ENCODE data around the gene DNM1. TPM values are rescaled to one million over a fixed set of nuclear protein-coding genes. Genes with fewer than 3 reads are reported as not detected.

Gene DNM1
- total and polyA plus RNA-seq, 10 of the 15 experiments (the other 5 are each of a cell fraction or from before 2014, with no cell fraction given), result 0.06 to 0.67 (median 0.19) TPM; not detected in 3

GRCh38 chr9:128208386-128208785 lies 5.2 kb downstream of the DNM1 start:
- Histone ChIP-seq H3K36me3 (ENCODE audit: control insufficient read depth in 2 of 2, insufficient read depth in 2 of 2, low read length in 1 of 2) (no peaks in the 10 kb centered on the region), H3K27ac (ENCODE audit: control insufficient read depth, insufficient read depth) (no peak overlapping the region), H3K9ac (ENCODE audit: control insufficient read depth, insufficient read depth, low read length) (no peak overlapping the region), H3K4me1 (ENCODE audit: control insufficient read depth, insufficient read depth, low read length) (peaks cover 7% of the 10 kb centered on the region; the same call in 1 of the 2 replicates), H3K79me2 (ENCODE audit: control insufficient read depth, insufficient read depth, low read length) (no peaks in the 10 kb centered on the region), H3K9me3 (replicated peaks; ENCODE audit: control insufficient read depth, insufficient read depth, low read length) (no peaks in the 10 kb centered on the region), H3K4me3 (no peak overlapping the region), H3K27me3 (replicated peaks in 1 of 2; ENCODE audit: control insufficient read depth in 2 of 2, insufficient read depth in 2 of 2, low read length in 1 of 2) (peaks cover 11 to 14% of the 10 kb centered on the region in 2 experiments; a peak in 3 of 4 replicates), H2AFZ (ENCODE audit: control insufficient read depth, low read depth, low read length) (no peak overlapping the region), H3K4me2 (ENCODE audit: control insufficient read depth, insufficient read depth) (no peak overlapping the region), H4K20me1 (ENCODE audit: control insufficient read depth, insufficient read depth) (no peaks in the 10 kb centered on the region)
- no TSS peak for BruUV-seq (replicated peaks)
- no peak for TF ChIP-seq NRF1 (conservative IDR thresholded peaks at IDR 0.05; ENCODE audit: low read depth, low read length)
- TF ChIP-seq MLLT1 (IDR thresholded peaks at IDR 0.05), result no peak
- TF ChIP-seq ZSCAN29 (IDR thresholded peaks at IDR 0.05), result no peak
- TF ChIP-seq ELK1 (IDR thresholded peaks at IDR 0.05; ENCODE audit: low read depth, low read length), result no peak
- no peak for TF ChIP-seq HDAC2 (IDR thresholded peaks at IDR 0.05)
- TF ChIP-seq NR2C2 (IDR thresholded peaks at IDR 0.05; ENCODE audit: borderline replicate concordance, control insufficient read depth, insufficient read length, low read depth), result no peak
- no peak for TF ChIP-seq STAT3 (IDR thresholded peaks at IDR 0.05; ENCODE audit: low read depth, low read length)
- no peak for TF ChIP-seq NKRF (conservative IDR thresholded peaks at IDR 0.05)
- TF ChIP-seq ZNF207 (IDR thresholded peaks at IDR 0.05; ENCODE audit: borderline replicate concordance), result no peak
- TF ChIP-seq NFIC (IDR thresholded peaks at IDR 0.05; ENCODE audit: low read depth, low read length), result no peak
- TF ChIP-seq BCL3 (IDR thresholded peaks at IDR 0.05; ENCODE audit: borderline replicate concordance, insufficient read depth, low read depth, low read length, poor library complexity, severe bottlenecking), result no peak
- no peak for TF ChIP-seq REST (IDR thresholded peaks at IDR 0.05; ENCODE audit: low read depth, low read length)
- no peak for TF ChIP-seq HDAC6 (IDR thresholded peaks at IDR 0.05; ENCODE audit: unreplicated experiment)
- TF ChIP-seq ASH2L (IDR thresholded peaks at IDR 0.05; ENCODE audit: borderline replicate concordance, low read depth), result no peak
- TF ChIP-seq SREBF1 (IDR thresholded peaks at IDR 0.05; ENCODE audit: low read length), result no peak
- TF ChIP-seq YY1 (IDR thresholded peaks at IDR 0.05; ENCODE audit: low read depth, low read length), result no peak
- in situ Hi-C loops (cut with MboI), result no loop called here
- FAIRE-seq, result no peak
- 48% methylated on average over 7 of the region's 7 CpGs for WGBS (ENCODE audit: insufficient coverage, insufficient replicate concordance, low lambda C conversion rate, missing lambda C conversion rate)
- no peak for ATAC-seq
- RAD21 ChIA-PET (ENCODE audit: unreplicated experiment), result no interaction called here
- CTCF ChIA-PET, result no interaction called here
- intact Hi-C loops (cut with micrococcal nuclease; ENCODE audit: unreplicated experiment), result no loop called here
- SMC1A ChIA-PET (ENCODE audit: uncharacterized antibody, unreplicated experiment), result no interaction called here
- POLR2A ChIA-PET, result no interaction called here
- DNase-seq (ENCODE audit: low read depth, low spot score), result no peak
